KMS-11 (cell line): ENCODE measurements around the gene INTS4.
A peak's percentile ranks its signal among the peaks of the same experiment; 100 is the strongest.
"Not testable (repeated sequence)": the region's sequence is repeated elsewhere in the genome, so short reads cannot be mapped to it uniquely, and the experiment has no call there.

Experiments used
- H2AFZ ChIP-seq: fragments of 200-600 bp; sonication (generic); 2 replicates; pipeline ENCODE4 v1.6.1; 2016; ENCODE audit warnings: antibody characterized with exemption, mixed run types, low read depth
- H3K27ac ChIP-seq: fragments of 200-600 bp; sonication (generic); 2 replicates; pipeline ENCODE4 v1.6.1; 2016; ENCODE audit warnings: mild to moderate bottlenecking, mixed run types
- H3K27me3 ChIP-seq: fragments of 200-600 bp; sonication (generic); 2 replicates; pipeline ENCODE4 v1.6.1; 2017; ENCODE audit warnings: mild to moderate bottlenecking, low read depth, mixed run types, moderate library complexity; ENCODE audit not compliant: insufficient read depth
- H3K36me3 ChIP-seq: fragments of 200-600 bp; sonication (generic); 2 replicates; pipeline ENCODE4 v1.6.1; 2017; ENCODE audit warnings: mild to moderate bottlenecking, mixed run types; ENCODE audit not compliant: insufficient read depth
- H3K4me1 ChIP-seq: fragments of 200-600 bp; sonication (generic); 2 replicates; pipeline ENCODE4 v1.6.1; 2016; ENCODE audit warnings: mild to moderate bottlenecking, low read depth, mixed run types; ENCODE audit not compliant: poor library complexity, severe bottlenecking
- H3K4me2 ChIP-seq: fragments of 200-600 bp; sonication (generic); 2 replicates; pipeline ENCODE4 v1.7.0; 2016; ENCODE audit warnings: mild to moderate bottlenecking, mixed run types
- H3K4me3 ChIP-seq: fragments of 200-600 bp; sonication (generic); IDR thresholded peaks from 2 replicates; pipeline ENCODE4 v1.6.1; 2017; ENCODE audit warnings: low read depth, low read length, mixed read lengths; ENCODE audit not compliant: insufficient read depth
- H3K79me2 ChIP-seq: fragments of 200-600 bp; sonication (generic); 2 replicates; pipeline ENCODE4 v1.6.1; 2016; ENCODE audit warnings: low read depth, mixed run types; ENCODE audit not compliant: insufficient read depth
- H3K9ac ChIP-seq: fragments of 200-600 bp; sonication (generic); 2 replicates; pipeline ENCODE4 v1.6.1; 2016; ENCODE audit warnings: mild to moderate bottlenecking, mixed run types
- H4K20me1 ChIP-seq: fragments of 200-600 bp; sonication (generic); 2 replicates; pipeline ENCODE4 v1.6.1; 2016; ENCODE audit warnings: mild to moderate bottlenecking, mixed run types; ENCODE audit not compliant: insufficient read depth
- CTCF ChIP-seq: fragments of 200-600 bp; sonication (generic); conservative IDR thresholded peaks from 2 replicates; pipeline ENCODE4 v1.6.1; 2017; ENCODE audit warnings: low read depth, mild to moderate bottlenecking, antibody characterized with exemption, low read length, moderate library complexity, mixed read lengths

The INTS4 gene

DNA sequence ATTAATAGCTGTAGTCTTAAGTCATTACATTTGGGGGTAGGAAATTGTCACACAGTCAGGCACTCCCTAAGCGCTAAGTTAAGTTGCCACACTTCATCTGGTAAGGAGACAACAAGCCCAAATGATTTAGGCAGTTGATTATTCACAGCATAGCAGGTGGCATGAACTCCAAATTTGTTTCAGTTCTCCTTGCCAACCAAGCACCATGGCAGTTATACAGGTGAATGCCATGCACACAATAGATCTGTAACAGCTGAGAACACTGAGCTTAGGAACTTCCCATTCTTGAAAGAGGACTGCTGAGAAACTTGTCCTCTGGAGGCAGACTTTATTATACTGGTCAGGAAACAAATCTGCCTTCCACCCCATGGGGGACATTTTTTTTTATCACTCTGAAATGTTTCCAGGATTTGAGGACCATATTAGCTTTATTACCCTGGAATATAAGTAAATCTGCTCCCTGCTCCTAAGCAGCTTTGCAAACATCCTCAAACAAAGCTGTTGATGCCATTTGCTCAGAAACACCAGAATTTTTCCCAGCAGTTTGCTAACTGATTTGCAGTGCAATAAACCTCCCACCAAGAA is 5.1 kb upstream of the INTS4 start:
- peak overlapping the region; percentile 11; the same call in 1 of the 2 replicates for H2AFZ ChIP-seq
- H3K4me1 ChIP-seq: peaks cover 7% of the 10 kb centered on the region

DNA sequence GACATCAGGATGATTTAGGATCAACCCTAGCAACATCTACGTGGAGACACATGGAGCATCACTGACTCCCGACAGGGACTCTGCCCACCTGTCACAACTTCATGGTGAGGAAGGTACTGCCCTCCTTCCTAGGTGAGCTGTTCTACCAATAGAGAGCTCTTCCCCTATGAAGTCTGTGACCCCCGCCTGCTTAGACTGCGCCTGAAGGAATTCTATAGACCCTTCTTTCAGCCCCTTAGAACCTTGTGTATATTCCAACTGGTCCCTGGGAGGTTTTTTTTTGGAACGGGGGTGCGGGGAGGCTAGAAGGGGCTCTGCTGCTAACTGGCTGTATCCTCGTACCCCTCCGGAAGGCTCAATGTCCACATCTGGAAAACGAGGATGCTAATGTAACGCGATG is 566 bp downstream of the INTS4 start:
- Histone ChIP-seq H3K27ac (no peak overlapping the region; the same call in 1 of the 2 replicates), H3K27me3 (no peaks in the 10 kb centered on the region), H2AFZ (peak overlapping the region; percentile 73), H3K36me3 (no peaks in the 10 kb centered on the region; the same call in 1 of the 2 replicates), H3K79me2 (peaks cover 17% of the 10 kb centered on the region; the same call in 1 of the 2 replicates), H3K4me1 (peaks cover 10% of the 10 kb centered on the region), H3K4me3 (no peak overlapping the region), H4K20me1 (no peaks in the 10 kb centered on the region), H3K9ac (peak overlapping the region; percentile 51; the same call in 1 of the 2 replicates), H3K4me2 (peak overlapping the region; percentile 92)
- no peak for TF ChIP-seq CTCF

More for the DNA sequence above, 5.1 kb upstream of the INTS4 start:
- no peak overlapping the region for H3K4me2 ChIP-seq
- no peak overlapping the region for H3K27ac ChIP-seq
- no peak overlapping the region for H3K9ac ChIP-seq
- no peak for TF ChIP-seq CTCF
- H4K20me1 ChIP-seq: no peaks in the 10 kb centered on the region
- no peaks in the 10 kb centered on the region for H3K36me3 ChIP-seq
- H3K27me3 ChIP-seq: no peaks in the 10 kb centered on the region
- no peak overlapping the region for H3K4me3 ChIP-seq
- H3K79me2 ChIP-seq: no peaks in the 10 kb centered on the region

DNA sequence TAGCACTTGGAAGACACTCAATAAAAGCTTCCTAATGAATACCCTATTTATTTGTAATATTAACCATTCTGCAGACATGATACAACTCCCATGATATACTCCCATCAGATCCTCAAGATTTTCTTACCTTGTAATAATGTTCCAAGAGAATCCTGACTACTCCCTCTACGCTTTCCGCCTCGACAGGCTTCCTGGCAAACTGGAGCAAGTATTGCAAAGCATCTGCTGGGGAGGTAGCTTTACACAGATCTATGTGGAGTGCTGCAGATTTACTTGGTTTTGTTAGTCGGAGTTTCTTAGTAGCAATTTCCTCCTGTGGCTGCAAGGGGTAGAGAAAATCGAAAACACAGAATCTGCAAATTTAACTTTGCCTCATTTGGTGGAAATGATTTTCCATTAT is 3.5 kb downstream of the INTS4 start:
- no peak overlapping the region for H3K9ac ChIP-seq
- H3K79me2 ChIP-seq: peaks cover 17% of the 10 kb centered on the region; the same call in 1 of the 2 replicates
- H3K36me3 ChIP-seq: no peaks in the 10 kb centered on the region; the same call in none of the 2 replicates
- H4K20me1 ChIP-seq: no peaks in the 10 kb centered on the region
- H3K4me1 ChIP-seq: peaks cover 10% of the 10 kb centered on the region
- TF ChIP-seq CTCF: no peak
- no peaks in the 10 kb centered on the region for H3K27me3 ChIP-seq
- no peak overlapping the region for H3K4me2 ChIP-seq
- no peak overlapping the region for H3K27ac ChIP-seq
- no peak overlapping the region for H2AFZ ChIP-seq
- no peak overlapping the region for H3K4me3 ChIP-seq

GRCh38 chr11:77986456-77986855 is 8.0 kb downstream of the INTS4 start:
- not testable (repeated sequence) for H3K27me3 ChIP-seq

DNA sequence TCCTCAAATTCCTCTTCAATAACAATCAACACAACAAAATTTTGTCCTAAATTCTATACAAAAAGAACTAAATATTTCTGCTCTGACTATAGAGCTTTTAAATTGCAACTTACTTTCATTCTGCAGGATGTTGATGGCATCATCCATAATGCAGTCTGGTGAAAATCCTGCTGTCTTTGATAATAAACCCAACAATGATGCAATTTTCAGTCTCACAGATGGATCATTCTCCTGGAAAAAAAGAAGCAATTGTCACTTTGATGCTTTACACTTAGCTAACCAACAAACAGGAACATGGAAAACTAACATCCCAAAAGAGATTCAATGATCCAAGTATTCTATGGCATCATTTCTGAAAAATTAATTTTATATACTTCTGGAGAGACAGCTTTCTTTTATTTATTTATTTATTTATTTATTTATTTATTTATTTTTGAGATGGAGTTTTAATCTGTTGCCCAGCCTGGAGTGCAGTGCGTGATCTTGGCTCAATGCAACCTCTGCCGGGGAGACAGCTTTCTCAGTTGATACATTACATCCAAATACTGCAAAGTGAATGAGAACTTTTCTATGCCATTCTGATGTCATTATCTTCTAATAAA is 13.0 kb downstream of the INTS4 start:
- Histone ChIP-seq H4K20me1 (no peaks in the 10 kb centered on the region), H2AFZ (no peak overlapping the region), H3K27ac (no peak overlapping the region), H3K36me3 (peaks cover 9% of the 10 kb centered on the region; the same call in 1 of the 2 replicates), H3K9ac (no peak overlapping the region), H3K4me3 (no peak overlapping the region), H3K4me2 (no peak overlapping the region), H3K79me2 (no peaks in the 10 kb centered on the region), H3K27me3 (no peaks in the 10 kb centered on the region), H3K4me1 (no peaks in the 10 kb centered on the region)
- TF ChIP-seq CTCF: no peak

More at GRCh38 chr11:77986456-77986855, 8.0 kb downstream of the INTS4 start:
- not testable (repeated sequence) for H3K36me3 ChIP-seq, H3K27ac ChIP-seq, H3K4me3 ChIP-seq, H4K20me1 ChIP-seq, H2AFZ ChIP-seq, H3K4me2 ChIP-seq, H3K4me1 ChIP-seq, H3K79me2 ChIP-seq, H3K9ac ChIP-seq
